ENCODE data around the gene BYSL.

DNA sequence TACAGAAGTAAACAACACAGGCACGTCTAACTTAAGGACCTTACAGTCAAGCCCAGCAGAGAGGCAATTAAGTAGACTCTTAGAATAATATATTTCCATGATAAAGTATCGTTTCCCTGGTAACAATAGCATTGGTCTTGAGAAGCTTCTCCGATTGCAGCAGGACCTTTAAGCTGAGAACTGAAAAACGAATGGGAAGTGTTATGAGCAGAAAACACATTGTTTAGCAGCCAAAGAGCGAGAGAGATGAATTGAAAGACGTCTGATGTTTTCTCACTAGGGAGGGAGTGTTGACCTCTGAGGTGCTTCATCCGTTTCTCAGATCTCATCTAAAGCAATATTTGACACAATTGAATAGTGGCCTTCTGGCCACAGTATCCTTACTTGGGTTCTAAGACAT, 855 bp downstream of the BYSL start:
- TF ChIP-seq MAX (CRISPR knock-in tag; IDR thresholded peaks at IDR 0.05) (no peak), E2F1 (CRISPR knock-in tag; IDR thresholded peaks at IDR 0.05) (no peak), JUN (CRISPR knock-in tag; IDR thresholded peaks at IDR 0.05) (no peak), RELA (CRISPR knock-in tag; IDR thresholded peaks at IDR 0.05; ENCODE audit: borderline replicate concordance) (no peak), ZNF423 (CRISPR knock-in tag; IDR thresholded peaks at IDR 0.05) (no peak), TCF7 (CRISPR knock-in tag; IDR thresholded peaks at IDR 0.05; ENCODE audit: low read depth) (no peak), ZNF263 (CRISPR knock-in tag; IDR thresholded peaks at IDR 0.05; ENCODE audit: low read depth) (no peak), HMGXB4 (CRISPR knock-in tag; IDR thresholded peaks at IDR 0.05) (no peak), USF2 (CRISPR knock-in tag; IDR thresholded peaks at IDR 0.05) (no peak)
- TF ChIP-seq, protein P1, sequence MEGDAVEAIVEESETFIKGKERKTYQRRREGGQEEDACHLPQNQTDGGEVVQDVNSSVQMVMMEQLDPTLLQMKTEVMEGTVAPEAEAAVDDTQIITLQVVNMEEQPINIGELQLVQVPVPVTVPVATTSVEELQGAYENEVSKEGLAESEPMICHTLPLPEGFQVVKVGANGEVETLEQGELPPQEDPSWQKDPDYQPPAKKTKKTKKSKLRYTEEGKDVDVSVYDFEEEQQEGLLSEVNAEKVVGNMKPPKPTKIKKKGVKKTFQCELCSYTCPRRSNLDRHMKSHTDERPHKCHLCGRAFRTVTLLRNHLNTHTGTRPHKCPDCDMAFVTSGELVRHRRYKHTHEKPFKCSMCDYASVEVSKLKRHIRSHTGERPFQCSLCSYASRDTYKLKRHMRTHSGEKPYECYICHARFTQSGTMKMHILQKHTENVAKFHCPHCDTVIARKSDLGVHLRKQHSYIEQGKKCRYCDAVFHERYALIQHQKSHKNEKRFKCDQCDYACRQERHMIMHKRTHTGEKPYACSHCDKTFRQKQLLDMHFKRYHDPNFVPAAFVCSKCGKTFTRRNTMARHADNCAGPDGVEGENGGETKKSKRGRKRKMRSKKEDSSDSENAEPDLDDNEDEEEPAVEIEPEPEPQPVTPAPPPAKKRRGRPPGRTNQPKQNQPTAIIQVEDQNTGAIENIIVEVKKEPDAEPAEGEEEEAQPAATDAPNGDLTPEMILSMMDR (IDR thresholded peaks at IDR 0.05) = no peak
- TF ChIP-seq, protein P2, sequence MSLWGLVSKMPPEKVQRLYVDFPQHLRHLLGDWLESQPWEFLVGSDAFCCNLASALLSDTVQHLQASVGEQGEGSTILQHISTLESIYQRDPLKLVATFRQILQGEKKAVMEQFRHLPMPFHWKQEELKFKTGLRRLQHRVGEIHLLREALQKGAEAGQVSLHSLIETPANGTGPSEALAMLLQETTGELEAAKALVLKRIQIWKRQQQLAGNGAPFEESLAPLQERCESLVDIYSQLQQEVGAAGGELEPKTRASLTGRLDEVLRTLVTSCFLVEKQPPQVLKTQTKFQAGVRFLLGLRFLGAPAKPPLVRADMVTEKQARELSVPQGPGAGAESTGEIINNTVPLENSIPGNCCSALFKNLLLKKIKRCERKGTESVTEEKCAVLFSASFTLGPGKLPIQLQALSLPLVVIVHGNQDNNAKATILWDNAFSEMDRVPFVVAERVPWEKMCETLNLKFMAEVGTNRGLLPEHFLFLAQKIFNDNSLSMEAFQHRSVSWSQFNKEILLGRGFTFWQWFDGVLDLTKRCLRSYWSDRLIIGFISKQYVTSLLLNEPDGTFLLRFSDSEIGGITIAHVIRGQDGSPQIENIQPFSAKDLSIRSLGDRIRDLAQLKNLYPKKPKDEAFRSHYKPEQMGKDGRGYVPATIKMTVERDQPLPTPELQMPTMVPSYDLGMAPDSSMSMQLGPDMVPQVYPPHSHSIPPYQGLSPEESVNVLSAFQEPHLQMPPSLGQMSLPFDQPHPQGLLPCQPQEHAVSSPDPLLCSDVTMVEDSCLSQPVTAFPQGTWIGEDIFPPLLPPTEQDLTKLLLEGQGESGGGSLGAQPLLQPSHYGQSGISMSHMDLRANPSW (CRISPR knock-in tag; conservative IDR thresholded peaks at IDR 0.05; ENCODE audit: low read depth) = no peak
